ENCODE measurements around the gene LOXL1.

- TF ChIP-seq ZNF3 (CRISPR knock-in tag; IDR thresholded peaks at IDR 0.05) (no peak), SAP130 (CRISPR knock-in tag; IDR thresholded peaks at IDR 0.05; ENCODE audit: low read depth) (no peak), EZH2 (conservative IDR thresholded peaks at IDR 0.05; ENCODE audit: low read depth, low read length) (no peak), IRF2 (CRISPR knock-in tag; IDR thresholded peaks at IDR 0.05) (no peak), CTCF (CRISPR knock-in tag; IDR thresholded peaks at IDR 0.05) (no peak), USF2 (IDR thresholded peaks at IDR 0.05; ENCODE audit: low read depth, low read length) (no peak), USF2 (CRISPR knock-in tag; IDR thresholded peaks at IDR 0.05; ENCODE audit: borderline replicate concordance) (no peak), FOXM1 (CRISPR knock-in tag; IDR thresholded peaks at IDR 0.05) (no peak), EP300 (IDR thresholded peaks at IDR 0.05; ENCODE audit: low read depth in 2 of 2, low read length in 2 of 2) (no peak), EP300 (CRISPR knock-in tag; IDR thresholded peaks at IDR 0.05; ENCODE audit: borderline replicate concordance) (no peak), HOXD1 (CRISPR knock-in tag; IDR thresholded peaks at IDR 0.05) (no peak), CHD2 (IDR thresholded peaks at IDR 0.05; ENCODE audit: low read depth, low read length) (no peak)
Observed at GRCh38 chr15:73965758-73966113, 39.5 kb downstream of the LOXL1 start.
